ENCODE results near the gene HLA-E. TPM values are rescaled to one million over a fixed set of nuclear protein-coding genes. Genes with fewer than 3 reads are reported as not detected.

The HLA-E gene
- total RNA-seq, 1 experiment from 2014 or later: 125 TPM

GRCh38 chr6:30500421-30501355, 11.4 kb downstream of the HLA-E start:
- no peak overlapping the region for H3K4me2 ChIP-seq
- H3K9me3 ChIP-seq (ENCODE audit: insufficient read depth, low read depth): no peaks in the 10 kb centered on the region
- no peak overlapping the region for H3K4me3 ChIP-seq
- TF ChIP-seq EZH2 (IDR thresholded peaks at IDR 0.05; ENCODE audit: low read depth) (no peak), CTCF (conservative IDR thresholded peaks at IDR 0.05) (no peak)
- no peaks in the 10 kb centered on the region for H4K20me1 ChIP-seq (ENCODE audit: insufficient read depth)
- H3F3A ChIP-seq (ENCODE audit: insufficient read depth, low read depth): 0 out of 2 replicates have a peak, but pooled peaks cover 3% of the 10 kb centered on the region
- H3K36me3 ChIP-seq (ENCODE audit: low read depth): no peaks in the 10 kb centered on the region
- H3K4me1 ChIP-seq (replicated peaks; ENCODE audit: insufficient read depth): 0 out of 2 replicates have a peak, but pooled peaks cover 9% of the 10 kb centered on the region
- H3K9me2 ChIP-seq (ENCODE audit: insufficient read depth): no peaks in the 10 kb centered on the region
- intact Hi-C loops (cut with micrococcal nuclease; ENCODE audit: unreplicated experiment): no loop called here
- no peak for DNase-seq
- POLR2A ChIA-PET (ENCODE audit: unreplicated experiment): interaction anchor here (0.6 kb wide), 1 partner anchor 219 kb away, joined by 3 read pairs; no protein-coding TSS in a partner anchor
- CTCF ChIA-PET: interaction anchor here (0.6 to 0.8 kb wide), 2 partner anchors 41 to 90 kb away, joined by 3 to 5 read pairs; no protein-coding TSS in a partner anchor
- no TSS peak for BruUV-seq (replicated peaks)
- no peak overlapping the region for H2AFZ ChIP-seq
- no peaks in the 10 kb centered on the region for H3K27me3 ChIP-seq (ENCODE audit: insufficient read depth, low read depth)
- no peaks in the 10 kb centered on the region for H3K79me2 ChIP-seq (ENCODE audit: low read depth)
- H3K27ac ChIP-seq: no peak overlapping the region

- peaks cover 3% of the 10 kb centered on the region; the same call in 1 of the 2 replicates for H3F3A ChIP-seq (ENCODE audit: insufficient read depth, low read depth)
- no peaks in the 10 kb centered on the region for H4K20me1 ChIP-seq (ENCODE audit: insufficient read depth)
- no peaks in the 10 kb centered on the region for H3K9me2 ChIP-seq (ENCODE audit: insufficient read depth)
- no peak overlapping the region for H3K27ac ChIP-seq
- no peaks in the 10 kb centered on the region for H3K27me3 ChIP-seq (ENCODE audit: insufficient read depth, low read depth)
- H3K36me3 ChIP-seq (ENCODE audit: low read depth): no peaks in the 10 kb centered on the region
- intact Hi-C loops (cut with micrococcal nuclease; ENCODE audit: unreplicated experiment): no loop called here
- H3K4me1 ChIP-seq (replicated peaks; ENCODE audit: insufficient read depth): peaks cover 9% of the 10 kb centered on the region; the same call in 1 of the 2 replicates
- ChIA-PET POLR2A (ENCODE audit: unreplicated experiment) (interaction anchor here (0.6 kb wide), 1 partner anchor 15 kb away, joined by 6 read pairs; no protein-coding TSS in a partner anchor), CTCF (no interaction called here)
- TF ChIP-seq EZH2 (IDR thresholded peaks at IDR 0.05; ENCODE audit: low read depth): no peak
- no peak for TF ChIP-seq CTCF (conservative IDR thresholded peaks at IDR 0.05)
- H3K4me3 ChIP-seq: no peak overlapping the region
- H2AFZ ChIP-seq: no peak overlapping the region
- no peaks in the 10 kb centered on the region for H3K9me3 ChIP-seq (ENCODE audit: insufficient read depth, low read depth)
- BruUV-seq (replicated peaks): no TSS peak
- H3K4me2 ChIP-seq: no peak overlapping the region
- no peaks in the 10 kb centered on the region for H3K79me2 ChIP-seq (ENCODE audit: low read depth)
- DNase-seq: no peak
These were observed 18.8 kb downstream of the HLA-E start for GRCh38 chr6:30507849-30508827.
